Prostate gland (tissue), 2 donors: ENCODE results near the gene RRAGB.

Experiments
- CTCF ChIP-seq, 4 experiments: fragments of 200-600 bp in 2 of 4; fragments of 450-650 bp in 2 of 4; sonication (generic) in 2 of 4; IDR thresholded peaks; 1 replicate in 3 of 4; 2 replicates in 1 of 4; pipeline ENCODE4 v1.5.1; 2016 to 2019; ENCODE audit warnings: antibody characterized with exemption in 4 of 4, mild to moderate bottlenecking in 2 of 4, moderate library complexity in 2 of 4
- POLR2A ChIP-seq: fragments of 450-650 bp; IDR thresholded peaks from one replicate; pipeline ENCODE4 v1.6.1; 2016; ENCODE audit warnings: antibody characterized with exemption, mild to moderate bottlenecking
- POLR2AphosphoS5 ChIP-seq: sonication (generic); formaldehyde crosslinking; IDR thresholded peaks from one replicate; pipeline ENCODE4 v1.6.1; 2017; ENCODE audit warnings: antibody characterized with exemption

- TF ChIP-seq CTCF (IDR thresholded peaks at IDR 0.05): no peak
- TF ChIP-seq POLR2A: no peak
- TF ChIP-seq POLR2AphosphoS5: no peak
These were observed 40.5 kb downstream of the RRAGB start for GRCh38 chrX:55758033-55758432.
